ENCODE results near the gene CHM.
"Not testable (repeated sequence)": the region's sequence is repeated elsewhere in the genome, so short reads cannot be mapped to it uniquely, and the experiment has no call there.

Gene CHM

DNA sequence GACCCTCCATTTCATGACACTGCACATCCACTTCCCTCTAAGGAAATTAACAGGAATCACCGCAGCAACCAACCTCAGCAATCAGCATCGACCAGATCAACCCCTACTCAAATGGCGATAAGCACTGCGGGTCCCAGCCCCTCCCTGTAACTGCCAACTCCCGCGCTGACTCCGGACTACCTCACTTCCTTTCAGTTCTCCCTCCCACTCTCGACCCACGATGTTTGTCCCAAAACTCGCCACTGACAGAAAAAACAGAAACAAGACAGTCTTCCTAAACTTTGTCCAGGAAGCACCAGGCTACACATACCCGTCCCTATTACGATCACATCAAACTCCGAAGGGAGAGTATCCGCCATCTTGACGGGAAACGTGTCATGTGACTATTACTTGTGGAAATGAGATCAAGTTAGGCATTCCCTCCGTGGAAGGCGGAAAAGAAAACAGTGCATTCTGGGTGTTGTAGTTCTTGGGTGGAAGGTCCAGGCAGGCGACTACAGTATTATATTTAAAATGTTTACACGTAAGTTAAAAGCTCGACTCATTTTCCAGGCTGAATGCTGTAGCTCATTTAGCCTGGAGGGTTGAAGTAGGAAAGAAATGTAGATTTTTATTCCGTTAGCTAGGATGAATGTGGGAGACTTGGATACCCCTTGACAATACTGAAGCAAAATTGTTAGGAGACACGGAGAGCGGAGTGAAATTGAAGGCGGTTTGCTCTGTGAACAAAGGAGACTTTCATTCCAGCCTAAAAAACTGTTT lies at the start of gene CHM:
TSS of gene CHM (minus strand) at position 385 of the 762 bp plus-strand sequence. CDS start at position 359, 26 bp downstream.
- DNase-seq (ENCODE audit: low read depth in 2 of 3, low spot score in 1 of 3): peak; percentile 15 to 56 (median 23)

DNA sequence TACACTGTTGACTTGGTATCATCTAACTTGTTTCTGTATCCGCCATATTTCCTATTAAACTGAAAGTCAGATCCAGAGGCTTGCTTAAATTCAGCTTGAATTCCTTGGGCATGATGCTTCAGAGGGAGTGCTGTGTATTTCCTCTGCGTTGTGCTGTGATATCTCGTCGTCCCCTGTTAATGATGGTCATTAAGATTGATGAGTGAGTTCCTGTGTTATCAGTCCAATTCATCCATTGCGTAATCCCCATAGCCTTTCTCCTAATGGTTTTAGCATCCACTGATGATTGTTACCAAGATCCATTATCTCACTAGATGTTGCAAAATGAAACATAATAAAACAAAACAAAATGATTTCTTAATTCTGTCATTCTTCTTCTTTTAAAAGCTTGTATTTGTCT lies 31.3 kb upstream of the CHM start:
- DNase-seq (ENCODE audit: low read depth in 2 of 3, low spot score in 1 of 3): no peak

DNA sequence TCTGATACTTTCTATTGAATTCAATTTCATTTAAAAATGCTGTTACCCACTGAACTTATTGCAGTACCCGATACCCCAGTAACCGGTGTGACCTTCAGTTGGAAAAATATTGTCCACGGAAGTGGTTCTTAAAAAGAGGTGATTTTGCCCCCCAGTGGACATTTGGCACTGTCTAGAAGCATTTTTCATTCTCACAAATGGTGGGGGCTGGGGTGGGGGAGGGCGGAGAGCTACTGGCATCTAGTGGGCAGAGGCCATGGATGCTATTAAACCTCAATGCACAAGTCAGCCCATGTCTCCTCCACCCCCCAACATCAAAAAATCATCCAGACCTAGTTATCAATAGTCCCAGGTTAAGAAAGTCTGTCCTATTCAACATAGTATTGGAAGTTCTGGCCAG lies 19.6 kb upstream of the CHM start:
- DNase-seq (ENCODE audit: low read depth in 2 of 3, low spot score in 1 of 3): no peak

GRCh38 chrX:86061407-86061806 lies 14.0 kb upstream of the CHM start:
- DNase-seq (ENCODE audit: low read depth in 2 of 3, low spot score in 1 of 3): no peak

DNA sequence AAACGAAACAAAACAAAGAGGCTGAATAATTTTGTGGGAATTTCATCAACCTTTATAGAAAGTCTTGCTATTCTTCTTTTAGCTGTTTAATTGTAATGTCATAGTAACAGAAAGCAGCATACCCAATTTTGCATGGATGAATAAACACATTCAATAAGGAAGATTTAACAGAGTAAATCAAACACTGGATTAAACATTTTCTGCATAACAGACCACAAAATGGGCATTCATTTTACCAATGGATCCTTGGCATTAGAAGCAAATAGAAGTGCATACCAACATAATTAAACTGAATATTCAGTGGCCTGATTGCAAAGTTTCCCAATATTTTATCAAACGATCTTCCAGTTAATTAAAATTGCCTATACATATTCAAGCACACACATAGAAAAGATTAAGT lies 4.4 kb upstream of the CHM start:
- DNase-seq (ENCODE audit: low read depth in 2 of 3, low spot score in 1 of 3): no peak

DNA sequence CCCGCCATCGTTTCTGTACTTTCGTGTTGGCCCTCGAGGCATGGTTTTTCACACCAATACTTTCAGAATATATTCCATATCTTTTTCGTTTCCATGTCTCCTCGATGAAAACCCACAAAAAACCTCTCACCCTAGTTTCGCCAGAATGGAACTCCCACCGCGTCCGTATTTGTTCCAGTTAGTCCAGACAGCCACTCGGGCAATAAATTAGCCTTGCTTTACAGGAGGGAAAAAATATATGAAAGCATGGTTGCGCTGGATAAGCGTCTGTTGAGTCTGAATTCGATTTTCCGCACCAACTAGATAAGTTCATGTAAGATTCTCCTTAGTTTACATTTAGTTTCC lies 550 bp upstream of the CHM start:
- no peak for DNase-seq (ENCODE audit: low read depth in 2 of 3, low spot score in 1 of 3)

DNA sequence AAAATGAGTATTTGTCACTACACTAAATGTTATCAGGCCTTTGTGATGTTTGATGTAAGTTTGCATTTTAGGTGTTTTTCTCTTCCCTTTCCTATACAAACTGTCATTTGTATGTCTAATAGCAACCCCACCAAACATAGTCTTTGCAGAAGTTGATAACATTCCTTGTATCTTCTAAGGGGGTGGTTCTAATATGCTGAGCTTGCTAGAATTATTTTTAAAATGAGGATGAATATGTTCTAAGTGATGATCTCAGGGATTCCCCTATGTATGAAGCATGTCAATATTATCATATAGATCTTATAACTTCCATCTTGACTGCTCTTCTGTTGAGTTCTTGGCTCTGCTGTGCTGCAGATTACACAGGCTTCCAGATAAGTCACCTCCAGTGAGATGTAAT lies 3.1 kb downstream of the CHM start:
- DNase-seq (ENCODE audit: low read depth in 2 of 3, low spot score in 1 of 3): no peak

GRCh38 chrX:86039625-86040568 lies 7.5 kb downstream of the CHM start:
- DNase-seq (ENCODE audit: low read depth in 2 of 3, low spot score in 1 of 3): no peak

GRCh38 chrX:86033385-86033784 lies 14.0 kb downstream of the CHM start:
- DNase-seq (ENCODE audit: low read depth in 2 of 3, low spot score in 1 of 3): no peak

- DNase-seq (ENCODE audit: low read depth in 2 of 3, low spot score in 1 of 3): no peak
Measured at GRCh38 chrX:86028681-86029080, 18.7 kb downstream of the CHM start.

GRCh38 chrX:86023811-86024210 lies 23.5 kb downstream of the CHM start:
- no peak for DNase-seq (ENCODE audit: low read depth in 2 of 3, low spot score in 1 of 3)

GRCh38 chrX:86021652-86022289 lies 25.6 kb downstream of the CHM start:
- no peak for DNase-seq (ENCODE audit: low read depth in 2 of 3, low spot score in 1 of 3)

DNA sequence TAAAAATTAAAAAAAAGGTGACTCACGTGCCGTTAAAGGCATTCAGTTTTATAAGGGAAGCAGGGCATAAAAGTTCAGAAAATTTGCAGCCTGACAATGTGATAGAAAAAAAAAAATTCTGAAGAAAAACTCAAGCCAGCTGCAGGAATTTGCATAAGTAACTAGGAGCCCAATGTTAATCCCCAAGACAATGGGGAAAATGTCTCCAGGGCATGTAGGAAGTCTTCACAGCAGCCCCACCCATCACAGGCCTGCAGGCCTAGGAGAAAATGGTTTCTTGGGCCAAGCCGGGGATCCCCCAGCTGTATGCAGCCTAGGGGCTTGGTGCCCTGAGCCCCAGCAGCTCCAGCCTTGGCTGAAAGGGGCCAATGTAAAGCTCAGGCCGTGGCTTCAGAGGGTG lies 31.2 kb downstream of the CHM start:
- no peak for DNase-seq (ENCODE audit: low read depth in 2 of 3, low spot score in 1 of 3)

- peak in 1 of 3 donors; percentile 1 for DNase-seq (ENCODE audit: low read depth in 2 of 3, low spot score in 1 of 3)
Measured at GRCh38 chrX:86014959-86015358, 32.4 kb downstream of the CHM start.

DNA sequence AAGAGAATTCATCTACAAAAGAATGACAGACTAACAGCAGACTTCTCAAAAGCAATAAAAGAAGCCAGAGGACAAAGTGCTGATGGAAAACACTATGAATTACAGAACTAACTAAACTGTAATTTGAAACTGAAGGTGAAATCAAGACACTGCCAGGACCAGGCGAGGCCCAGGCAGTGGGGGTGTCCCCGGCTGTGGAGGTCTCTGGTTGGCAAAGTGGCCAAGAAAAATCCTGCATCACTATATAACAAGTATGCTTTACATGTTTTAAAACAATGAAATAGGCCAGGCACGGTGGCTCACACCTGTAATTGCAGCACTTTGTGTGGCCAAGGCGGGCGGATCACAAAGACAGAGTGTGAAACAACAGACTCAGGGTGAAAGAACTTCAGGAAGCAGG lies 32.9 kb downstream of the CHM start:
- no peak for DNase-seq (ENCODE audit: low read depth in 2 of 3, low spot score in 1 of 3)

DNA sequence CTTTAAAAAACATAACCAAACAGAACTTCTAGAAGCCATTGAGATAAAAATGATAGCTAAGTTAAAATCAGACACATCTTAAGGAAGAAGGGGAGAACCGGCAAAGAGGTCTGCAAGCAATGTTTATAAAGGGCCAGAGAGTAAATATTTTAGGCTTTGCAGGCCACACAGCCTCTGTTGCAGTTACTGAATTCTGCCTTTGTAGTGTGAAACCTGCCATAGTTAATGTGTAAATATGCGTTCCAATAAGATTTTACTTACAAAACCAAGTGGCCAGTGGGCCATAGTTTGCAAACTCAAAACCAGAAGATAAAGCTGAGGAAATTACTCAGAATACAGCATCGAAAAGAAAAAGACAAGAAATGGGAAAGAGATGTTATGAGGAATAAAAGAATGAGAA lies 33.6 kb downstream of the CHM start:
- DNase-seq (ENCODE audit: low read depth in 2 of 3, low spot score in 1 of 3): no peak

DNA sequence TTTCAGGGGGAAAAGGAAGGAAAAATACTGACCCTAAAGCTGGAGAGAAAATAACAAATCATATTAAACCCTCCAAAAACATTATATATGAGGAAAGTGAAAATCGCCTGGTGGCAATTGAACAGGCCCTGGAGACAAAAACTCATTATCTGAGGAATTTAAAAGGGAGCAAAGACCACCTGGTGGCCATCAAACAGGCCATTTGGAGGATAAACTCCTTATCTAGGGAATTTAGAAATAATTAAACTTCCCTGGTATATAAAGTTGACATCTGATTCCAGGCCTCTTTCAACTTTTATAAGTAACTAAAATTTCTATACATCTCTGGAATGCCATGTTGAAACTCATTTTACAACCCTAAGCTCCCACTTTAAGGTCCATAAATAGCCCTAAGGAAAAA lies 35.2 kb downstream of the CHM start:
- no peak for DNase-seq (ENCODE audit: low read depth in 2 of 3, low spot score in 1 of 3)

- DNase-seq (ENCODE audit: low read depth in 2 of 3, low spot score in 1 of 3): not testable (repeated sequence)
Measured at GRCh38 chrX:86009803-86010202, 37.6 kb downstream of the CHM start.

GRCh38 chrX:86007891-86008290 lies 39.5 kb downstream of the CHM start:
- DNase-seq (ENCODE audit: low read depth in 2 of 3, low spot score in 1 of 3): not testable (repeated sequence)

- no peak for DNase-seq (ENCODE audit: low read depth in 2 of 3, low spot score in 1 of 3)
Measured at GRCh38 chrX:86002076-86002896, 45.1 kb downstream of the CHM start.

GRCh38 chrX:85998954-85999353 lies 48.4 kb downstream of the CHM start:
- DNase-seq (ENCODE audit: low read depth in 2 of 3, low spot score in 1 of 3): no peak

Data from stimulated activated CD4-positive, alpha-beta T cell treated with anti-CD3 and anti-CD28 coated beads, Interleukin-12 subunit alpha, Interleukin-12 subunit beta, amount 100 ng/mL, for 48 hours (primary cell).